Activated naive CD4-positive, alpha-beta T cell treated with anti-CD3 and anti-CD28 coated beads, Interleukin-2, amount 50 U/mL, for 72 hours (primary cell): Measurements from ENCODE around the gene RNF135. TPM values are rescaled to one million over a fixed set of nuclear protein-coding genes. Genes with fewer than 3 reads are reported as not detected.
"Not testable (repeated sequence)": the region's sequence is repeated elsewhere in the genome, so short reads cannot be mapped to it uniquely, and the experiment has no call there.

Source experiments
- ATAC-seq, 2 donors: fragments of 150-1000 bp; cut with Tn5 transposase; 2 replicates each; pipeline ENCODE4 v1.10.0; 2021; ENCODE audit warnings: mild to moderate bottlenecking in 2 of 2, moderate library complexity in 2 of 2
- DNase-seq, 2 donors: peaks; one replicate each; pipeline ENCODE4 v3.0.0; 2021 to 2022; ENCODE audit warnings: low spot score in 2 of 2
- H3K27ac Mint-ChIP-seq, 2 donors: one replicate each; pipeline ENCODE4 v1.8.0; 2022; ENCODE audit warnings: mild to moderate bottlenecking in 2 of 2, mixed read lengths in 2 of 2
- H3K36me3 Mint-ChIP-seq, 2 donors: one replicate each; pipeline ENCODE4 v1.8.0; 2022; ENCODE audit warnings: mixed read lengths in 2 of 2
- H3K9me3 Mint-ChIP-seq, 2 donors: one replicate each; pipeline ENCODE4 v1.8.0; 2022; ENCODE audit warnings: mixed read lengths in 2 of 2
- total RNA-seq, 2 donors: library from RNA; stranded (reverse); gene quantifications; one replicate each; pipeline ENCODE4 v1.2.3, GENCODE V29; 2022

RNF135 gene
- total RNA-seq, 2 donors from 2014 or later: 3.7 to 4.2 TPM

- ATAC-seq, H3K27ac Mint-ChIP-seq: not testable (repeated sequence)
These were observed 9.1 kb downstream of the RNF135 start for GRCh38 chr17:30979919-30980318.

DNA sequence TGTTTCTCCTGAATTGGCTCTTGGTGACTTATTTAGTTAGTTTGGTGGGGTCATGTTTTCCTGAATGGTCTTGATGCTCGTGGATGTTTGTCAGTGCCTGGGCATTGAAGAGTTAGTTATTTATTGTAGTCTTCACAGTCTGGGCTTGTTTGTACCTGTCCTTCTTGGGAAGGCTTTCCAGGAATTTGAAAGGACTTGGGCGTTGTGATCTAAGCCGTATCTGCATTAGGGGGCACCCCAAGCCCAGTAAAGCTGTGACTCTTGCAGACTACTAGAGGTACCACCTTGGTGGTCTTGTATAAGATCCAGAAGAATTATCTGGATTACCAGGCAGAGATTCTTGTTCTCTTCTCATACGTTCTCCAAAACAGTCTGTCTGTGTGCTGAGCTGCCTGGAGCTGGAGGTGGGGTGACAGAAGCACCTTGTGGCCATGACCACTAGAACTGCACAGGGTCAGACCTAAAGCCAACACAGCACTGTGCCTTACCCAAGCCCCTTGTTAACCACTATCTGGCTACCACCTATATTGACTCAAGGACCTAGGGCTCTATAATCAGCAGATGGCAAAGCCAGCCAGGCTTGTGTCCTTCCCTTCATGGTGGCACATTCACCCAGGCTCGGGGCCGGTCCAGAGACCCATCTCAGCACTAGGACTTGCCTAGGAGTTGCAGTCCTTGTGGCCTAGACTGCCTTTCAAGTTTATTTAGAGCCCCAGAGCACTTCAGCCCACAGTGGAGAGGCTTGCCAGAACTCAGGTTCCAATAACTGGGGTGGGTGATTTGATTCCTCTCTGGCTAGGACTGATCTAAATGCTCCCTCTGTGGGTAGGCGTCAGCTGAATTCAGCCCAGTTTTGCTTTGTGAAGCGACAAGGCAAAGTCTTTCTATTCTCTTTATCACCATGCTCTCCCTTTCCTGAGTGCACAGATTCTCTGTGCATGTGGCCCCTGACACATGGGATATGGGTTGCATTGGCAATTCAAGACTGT is 11.0 kb downstream of the RNF135 start:
- Mint-ChIP-seq H3K27ac (no peak overlapping the region), H3K9me3 (no peaks in the 10 kb centered on the region), H3K36me3 (no peaks in the 10 kb centered on the region)
- peak in 1 of 2 donors; percentile 49 for ATAC-seq
- no peak for DNase-seq

More at GRCh38 chr17:30979919-30980318, 9.1 kb downstream of the RNF135 start:
- H3K36me3 Mint-ChIP-seq, DNase-seq, H3K9me3 Mint-ChIP-seq: not testable (repeated sequence)

DNA sequence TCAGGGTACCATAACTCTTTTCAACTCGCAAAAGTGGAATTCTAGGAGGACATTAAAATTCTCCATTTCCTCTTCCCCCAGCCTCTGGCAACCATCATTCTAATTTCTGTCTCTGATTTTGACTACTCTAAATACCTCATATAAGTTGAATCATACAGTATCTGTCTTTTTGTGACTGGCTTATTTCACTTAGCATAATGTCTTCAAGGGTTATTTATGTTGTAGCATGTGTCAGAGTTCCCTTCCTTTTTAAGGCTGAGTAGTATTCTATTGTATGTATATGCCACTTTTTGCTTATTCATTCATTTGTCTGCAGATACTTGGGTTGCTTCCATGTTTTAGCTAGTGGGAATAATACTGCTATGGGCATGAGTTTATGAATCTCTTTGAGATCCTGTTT is 12.0 kb downstream of the RNF135 start:
- Mint-ChIP-seq H3K27ac (peak overlapping the region in 1 of 2 donors; percentile 13), H3K9me3 (no peaks in the 10 kb centered on the region), H3K36me3 (no peaks in the 10 kb centered on the region)
- ATAC-seq: peak; percentile 63 to 90
- no peak for DNase-seq

DNA sequence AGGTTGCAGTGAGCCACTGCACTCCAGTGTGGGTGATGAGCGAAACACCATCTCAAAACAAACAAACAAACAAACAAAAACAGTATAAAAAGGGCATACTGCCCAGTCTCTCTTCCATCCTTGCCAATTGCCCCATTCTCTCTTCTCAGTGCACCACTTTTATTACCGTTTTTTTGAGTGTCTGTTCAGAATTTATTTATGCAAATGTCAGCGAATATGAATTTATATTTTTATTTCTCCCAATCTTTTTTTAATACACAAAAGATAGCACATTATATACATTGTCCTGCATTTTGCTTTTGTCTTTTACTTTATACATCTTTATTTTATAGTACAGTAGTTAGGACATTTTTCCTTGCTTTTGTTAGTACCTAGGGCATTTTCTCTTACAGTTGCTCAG is 19.6 kb downstream of the RNF135 start:
- Mint-ChIP-seq H3K9me3 (no peaks in the 10 kb centered on the region), H3K27ac (no peak overlapping the region), H3K36me3 (no peaks in the 10 kb centered on the region)
- no peak for ATAC-seq
- no peak for DNase-seq

DNA sequence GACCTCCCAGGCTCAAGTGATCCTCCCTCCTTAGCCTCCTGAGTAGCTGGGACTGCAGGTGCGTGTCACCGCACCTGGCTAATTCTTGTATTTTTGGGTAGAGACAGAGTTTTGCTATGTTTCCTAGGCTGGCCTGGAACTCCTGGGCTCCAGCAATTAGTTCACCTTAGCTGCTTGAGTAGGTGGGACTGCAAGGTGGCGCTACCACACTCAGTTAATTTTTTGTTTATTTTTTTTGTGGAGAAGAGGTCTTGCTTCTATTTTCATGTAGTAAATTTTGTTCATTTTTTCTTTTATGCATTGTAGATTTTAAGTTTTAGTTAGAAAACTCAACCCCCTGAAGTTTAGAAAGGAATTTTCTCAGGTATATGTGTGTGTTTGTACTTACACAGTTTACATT is 21.7 kb downstream of the RNF135 start:
- H3K9me3 Mint-ChIP-seq: no peaks in the 10 kb centered on the region
- H3K36me3 Mint-ChIP-seq: peaks cover 2 to 3% of the 10 kb centered on the region in 2 donors
- ATAC-seq (no peak), DNase-seq (no peak)
- no peak overlapping the region for H3K27ac Mint-ChIP-seq

- H3K9me3 Mint-ChIP-seq: no peaks in the 10 kb centered on the region
- no peak for ATAC-seq
- H3K27ac Mint-ChIP-seq: no peak overlapping the region
- DNase-seq: no peak
- peaks cover 5 to 6% of the 10 kb centered on the region in 2 donors for H3K36me3 Mint-ChIP-seq
These were observed 24.5 kb downstream of the RNF135 start for GRCh38 chr17:30995347-30995746.

DNA sequence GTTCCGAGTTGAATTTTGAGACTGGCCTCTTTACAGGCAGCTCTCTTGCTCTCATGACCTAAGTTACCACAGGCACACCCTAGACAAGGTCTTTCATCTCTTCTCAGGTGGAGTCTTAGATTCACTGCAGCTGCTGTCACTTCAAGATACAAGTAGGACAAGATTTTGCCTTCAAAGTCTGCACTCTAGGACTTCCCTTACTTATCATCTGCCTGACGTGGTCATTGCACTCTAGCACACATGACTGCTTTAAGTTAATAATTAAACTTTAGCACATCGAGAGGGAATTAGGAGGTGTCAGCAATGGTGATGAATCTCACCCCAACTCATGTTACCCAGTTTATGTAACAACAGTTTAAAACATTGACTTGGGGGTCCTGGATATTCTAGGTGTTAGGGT is 25.6 kb downstream of the RNF135 start:
- H3K27ac Mint-ChIP-seq: no peak overlapping the region
- ATAC-seq (no peak), DNase-seq (no peak)
- H3K36me3 Mint-ChIP-seq: peaks cover 5 to 6% of the 10 kb centered on the region in 2 donors
- no peaks in the 10 kb centered on the region for H3K9me3 Mint-ChIP-seq

- Mint-ChIP-seq H3K36me3 (peaks cover 5 to 6% of the 10 kb centered on the region in 2 donors), H3K9me3 (no peaks in the 10 kb centered on the region), H3K27ac (peak overlapping the region in 1 of 2 donors; percentile 33)
- ATAC-seq: no peak
- DNase-seq: no peak
These were observed 26.4 kb downstream of the RNF135 start for GRCh38 chr17:30997270-30997669.

DNA sequence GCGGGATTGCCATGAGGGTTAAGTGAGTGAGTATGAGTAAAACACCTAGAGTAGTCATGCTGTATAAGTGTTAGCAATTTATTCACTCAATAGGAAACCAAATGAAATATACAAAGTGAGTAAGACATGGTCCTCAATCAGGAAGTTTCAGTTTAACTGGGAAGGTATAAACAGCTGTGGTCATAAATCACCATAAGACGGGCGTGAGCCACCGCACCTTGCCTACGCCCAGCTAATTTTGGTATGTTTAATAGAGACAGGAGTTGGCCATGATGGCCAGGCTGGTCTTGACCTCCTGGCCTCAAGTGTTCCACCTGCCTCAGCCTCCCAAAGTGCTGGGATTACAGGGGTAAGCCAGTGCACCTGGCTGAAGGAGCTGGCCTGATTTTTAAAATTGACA is 27.0 kb downstream of the RNF135 start:
- no peaks in the 10 kb centered on the region for H3K9me3 Mint-ChIP-seq
- ATAC-seq: no peak
- no peak overlapping the region for H3K27ac Mint-ChIP-seq
- DNase-seq: no peak
- peaks cover 5 to 6% of the 10 kb centered on the region in 2 donors for H3K36me3 Mint-ChIP-seq

DNA sequence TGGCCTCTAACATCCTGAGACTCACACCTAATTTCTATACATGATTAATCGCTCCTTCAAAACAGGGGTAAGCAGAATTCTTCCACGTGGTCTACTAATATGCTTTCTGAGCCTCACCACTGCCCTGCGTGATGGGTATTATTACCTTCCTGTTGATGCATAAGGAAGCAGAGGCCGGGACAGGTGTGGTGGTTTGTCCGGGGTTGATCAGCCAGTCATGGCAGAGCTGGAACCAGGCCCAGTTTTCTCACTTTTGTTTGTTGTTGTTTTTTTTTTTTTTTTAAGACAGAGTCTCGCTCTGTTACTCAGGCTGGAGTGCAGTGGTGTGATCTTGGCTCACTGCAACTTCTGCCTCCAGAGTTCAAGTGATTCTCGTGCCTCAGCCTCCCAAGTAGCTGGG is 31.2 kb downstream of the RNF135 start:
- Mint-ChIP-seq H3K27ac (no peak overlapping the region), H3K36me3 (peaks cover 5 to 6% of the 10 kb centered on the region in 2 donors), H3K9me3 (no peaks in the 10 kb centered on the region)
- DNase-seq: no peak
- no peak for ATAC-seq

- DNase-seq (no peak), ATAC-seq (no peak)
- H3K36me3 Mint-ChIP-seq: peaks cover 0 to 5% of the 10 kb centered on the region in 2 donors
- H3K27ac Mint-ChIP-seq: no peak overlapping the region
- no peaks in the 10 kb centered on the region for H3K9me3 Mint-ChIP-seq
These were observed 32.5 kb downstream of the RNF135 start for GRCh38 chr17:31003225-31003866.

DNA sequence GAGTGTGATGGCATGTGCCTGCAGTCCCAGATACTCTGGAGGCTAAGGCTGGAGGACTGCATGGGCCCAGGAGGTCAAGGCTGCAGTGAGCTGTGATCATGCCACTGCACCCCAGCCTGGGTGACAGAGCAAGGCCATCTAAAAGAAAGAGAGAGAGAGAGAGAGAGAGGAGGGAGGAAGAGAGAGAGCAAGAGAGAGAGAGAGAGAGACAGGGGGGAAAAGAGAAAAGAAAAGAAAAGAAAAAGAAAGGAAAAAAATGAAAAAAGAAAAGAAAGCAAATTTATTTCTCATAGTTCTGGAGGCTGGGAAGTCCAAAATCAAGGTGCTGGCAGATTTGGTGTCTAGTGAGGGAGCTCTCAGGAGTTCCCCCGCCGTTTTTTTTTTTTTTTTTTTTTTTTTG is 33.3 kb downstream of the RNF135 start:
- Mint-ChIP-seq H3K27ac (no peak overlapping the region), H3K36me3 (peaks cover 0 to 11% of the 10 kb centered on the region in 2 donors), H3K9me3 (no peaks in the 10 kb centered on the region)
- no peak for DNase-seq
- ATAC-seq: no peak

DNA sequence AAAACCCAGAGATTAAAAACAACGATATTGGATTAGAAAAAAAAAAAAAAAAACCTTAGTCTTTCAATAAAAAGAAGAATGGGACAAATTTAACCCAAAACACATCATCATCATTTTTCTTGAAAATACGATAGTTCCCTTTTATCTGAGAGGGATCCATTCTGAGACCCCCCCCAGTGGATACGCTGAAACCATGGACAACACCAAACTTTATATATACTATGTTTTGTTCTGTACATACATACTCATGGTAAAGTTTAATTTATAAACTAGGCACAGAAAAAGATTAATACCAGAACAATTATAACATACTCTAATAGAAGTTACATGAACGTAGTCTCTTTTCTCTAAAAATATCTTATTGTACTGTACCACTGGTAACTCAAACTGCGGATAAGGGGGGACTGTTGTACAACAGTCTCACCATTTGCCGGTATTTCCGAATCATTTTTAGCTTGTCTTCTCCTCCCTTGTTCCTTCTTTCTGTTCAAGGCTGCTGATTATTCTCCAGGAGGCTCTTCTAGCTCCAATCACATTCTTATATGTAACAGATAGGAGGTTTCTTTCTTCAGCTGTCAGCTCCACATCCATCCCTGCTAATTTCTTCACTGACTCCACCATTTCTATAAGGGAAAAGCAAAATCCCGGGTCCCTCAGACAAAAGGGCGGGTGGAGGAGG is 37.0 kb downstream of the RNF135 start:
- H3K27ac Mint-ChIP-seq: peak overlapping the region; percentile 95
- peaks cover 0 to 12% of the 10 kb centered on the region in 2 donors for H3K36me3 Mint-ChIP-seq
- no peaks in the 10 kb centered on the region for H3K9me3 Mint-ChIP-seq
- DNase-seq (no peak), ATAC-seq (no peak)

GRCh38 chr17:31008374-31009041 is 37.7 kb downstream of the RNF135 start:
- no peaks in the 10 kb centered on the region for H3K9me3 Mint-ChIP-seq
- H3K36me3 Mint-ChIP-seq: peaks cover 0 to 12% of the 10 kb centered on the region in 2 donors
- H3K27ac Mint-ChIP-seq: peak overlapping the region; percentile 95
- ATAC-seq (peak; percentile 82 to 93), DNase-seq (peak; percentile 64 to 72)

DNA sequence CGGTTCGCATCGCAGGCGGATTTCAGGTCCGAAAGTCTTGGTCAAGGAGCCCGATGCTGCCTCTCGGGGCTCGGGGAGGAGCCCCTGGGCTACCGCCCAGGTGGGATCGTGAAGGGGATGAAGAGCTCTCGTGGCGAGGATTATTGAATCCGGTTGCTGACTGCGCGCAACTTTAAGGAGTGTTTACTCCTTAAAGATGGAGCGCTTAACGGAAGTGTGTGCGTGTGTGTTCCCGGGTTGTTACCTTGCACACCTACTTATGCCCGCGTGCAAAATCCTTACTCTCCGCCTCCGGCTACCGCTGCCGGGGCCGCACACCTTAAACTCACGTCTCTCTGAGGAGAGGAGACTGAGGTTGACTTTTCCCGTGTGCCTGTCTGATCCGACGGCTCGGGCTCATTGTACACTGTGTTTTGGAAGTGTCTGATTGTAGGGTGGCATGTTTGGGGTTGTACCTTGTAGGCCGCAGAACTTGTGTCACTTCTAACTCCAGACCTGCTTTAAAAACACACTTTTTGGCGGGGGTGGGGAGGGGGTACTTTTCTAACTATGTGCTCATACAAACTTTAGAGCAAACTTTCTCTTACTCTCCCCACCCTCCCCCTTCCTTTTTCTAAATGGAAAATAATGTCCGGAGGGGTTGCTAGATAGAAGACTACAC is 38.3 kb downstream of the RNF135 start:
- not testable (repeated sequence) for H3K9me3 Mint-ChIP-seq
- Mint-ChIP-seq H3K27ac (peak overlapping the region; percentile 81 to 95), H3K36me3 (peaks cover 0 to 12% of the 10 kb centered on the region in 2 donors)
- DNase-seq: peak in 1 of 2 donors; percentile 17
- ATAC-seq: peak; percentile 32 to 34

GRCh38 chr17:31010014-31010413 is 39.2 kb downstream of the RNF135 start:
- not testable (repeated sequence) for ATAC-seq, DNase-seq, H3K9me3 Mint-ChIP-seq, H3K27ac Mint-ChIP-seq
- peaks cover 0 to 12% of the 10 kb centered on the region in 2 donors for H3K36me3 Mint-ChIP-seq
